ENCODE results near the gene CEBPG.
A peak's percentile ranks its signal among the peaks of the same experiment; 100 is the strongest.

Gene CEBPG

DNA sequence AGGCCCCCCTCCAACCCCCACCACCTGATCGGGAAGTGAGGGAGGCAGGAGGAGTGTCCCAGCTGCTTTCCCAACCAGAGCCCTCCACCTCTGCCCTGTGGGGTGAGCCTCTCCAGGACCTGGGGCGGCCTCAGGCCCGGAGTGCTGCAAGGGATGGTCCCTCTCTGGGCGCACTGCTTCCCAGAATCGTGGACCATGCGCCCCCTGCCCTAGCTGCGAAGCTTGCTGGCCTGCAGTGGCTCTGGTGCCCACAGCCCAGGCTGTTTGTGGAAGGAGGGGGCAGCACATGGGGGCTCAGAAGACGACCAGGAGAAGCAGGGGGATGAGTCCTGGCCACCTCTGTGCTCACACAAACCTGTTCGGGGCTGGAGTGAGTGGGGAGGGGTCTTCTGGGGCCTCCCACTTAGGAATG lies 33.6 kb downstream of the CEBPG start:
- no peak for DNase-seq

GRCh38 chr19:33407716-33408115 lies 34.2 kb downstream of the CEBPG start:
- DNase-seq: no peak

DNA sequence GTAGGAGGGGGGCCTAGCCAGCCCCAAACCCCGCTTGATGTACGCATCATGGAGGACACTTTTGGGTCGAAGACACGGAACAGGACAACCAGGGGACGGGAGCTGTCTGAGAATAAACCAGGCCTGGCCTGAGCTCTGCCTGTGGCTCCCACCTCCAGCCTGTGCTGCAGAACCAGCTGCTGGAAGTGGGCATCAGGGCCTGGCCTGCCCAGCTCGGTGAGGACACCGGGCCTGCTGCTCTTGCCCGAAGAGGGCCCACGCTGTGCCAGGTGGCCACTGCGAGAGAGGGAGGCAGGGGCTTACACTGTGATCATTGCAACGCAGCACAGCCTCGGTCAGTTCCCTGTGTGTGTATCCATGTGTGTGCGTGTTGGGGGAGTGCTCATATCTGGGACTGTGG lies 34.6 kb downstream of the CEBPG start:
- DNase-seq: no peak

DNA sequence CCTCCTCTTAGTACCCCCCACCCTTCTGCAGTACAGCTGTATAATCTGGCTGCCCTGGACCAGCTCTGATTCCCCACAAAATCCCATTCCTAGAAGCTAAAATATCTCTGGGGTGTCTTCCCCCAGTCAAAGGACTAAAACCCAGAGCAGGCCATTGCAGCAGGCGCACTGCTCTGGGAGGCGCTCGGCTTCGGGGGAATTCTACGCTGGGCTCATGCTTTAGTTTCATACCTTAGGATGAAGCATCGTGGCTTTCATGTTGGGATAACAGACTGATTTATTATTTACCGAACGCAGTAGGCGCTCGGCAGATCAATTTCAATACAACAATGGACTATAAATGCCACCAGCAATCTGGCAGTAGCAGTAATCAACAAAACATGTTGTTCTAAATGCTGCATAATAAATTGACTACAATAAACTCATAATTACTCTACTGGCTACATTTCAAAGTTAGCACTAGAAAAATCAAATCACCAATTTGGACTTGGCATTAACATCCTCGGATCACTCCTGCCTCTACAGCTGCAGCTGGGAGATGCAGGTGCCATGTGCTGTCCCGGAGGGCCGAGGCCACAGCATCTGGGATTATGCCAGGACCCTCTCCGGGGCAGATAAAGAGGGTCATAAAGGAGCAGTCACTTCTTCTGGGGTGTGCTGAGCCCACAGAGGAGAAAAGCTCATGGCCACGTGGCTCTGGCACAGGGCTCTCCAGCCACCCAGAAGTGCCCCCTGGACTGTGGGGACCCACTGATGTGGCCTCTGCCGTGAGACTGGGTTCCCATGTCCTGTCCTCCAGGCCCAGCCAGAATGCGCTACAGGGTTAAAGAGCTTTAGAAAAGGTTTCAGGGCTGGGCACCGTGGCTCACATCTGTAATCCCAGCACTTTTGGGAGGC lies 35.3 kb downstream of the CEBPG start:
- no peak for DNase-seq

DNA sequence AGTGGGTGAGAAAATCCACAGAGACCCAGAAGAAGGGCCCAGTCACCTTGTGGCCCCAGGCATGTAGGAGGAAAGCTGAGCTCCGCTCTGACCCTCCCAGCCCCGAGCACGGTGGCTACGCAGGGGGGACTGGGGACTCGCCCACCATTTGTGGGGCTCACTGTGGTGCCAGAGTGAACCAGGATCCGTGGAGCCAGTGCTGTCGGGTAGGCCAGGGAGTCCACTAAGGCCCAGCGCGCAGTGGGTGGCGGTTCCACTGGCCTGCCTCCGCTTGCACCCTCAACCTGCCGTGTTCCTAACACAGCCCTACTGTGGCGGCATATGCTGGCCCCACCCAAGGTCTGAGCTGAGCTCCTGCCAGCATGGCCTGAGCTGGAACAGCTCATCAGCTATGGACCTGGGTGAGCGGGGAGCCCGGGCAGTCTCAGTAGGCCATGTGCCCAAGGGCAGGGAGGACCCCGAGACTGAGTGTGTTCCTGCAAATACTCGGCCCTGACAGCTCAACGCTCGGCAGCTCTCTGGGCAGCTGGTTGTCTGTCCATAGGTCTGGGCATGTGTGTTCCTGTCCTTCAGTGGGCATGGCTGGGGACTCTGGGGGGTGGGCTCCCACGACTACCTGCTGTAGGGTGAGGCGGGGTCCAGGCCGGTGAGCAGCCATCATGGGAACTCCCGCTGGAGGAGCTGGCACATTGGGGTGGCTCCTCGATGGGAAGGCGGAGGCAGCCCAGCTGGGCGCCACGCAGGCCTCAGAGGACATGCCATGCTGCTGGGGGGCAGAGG lies 36.6 kb downstream of the CEBPG start:
- DNase-seq: no peak

DNA sequence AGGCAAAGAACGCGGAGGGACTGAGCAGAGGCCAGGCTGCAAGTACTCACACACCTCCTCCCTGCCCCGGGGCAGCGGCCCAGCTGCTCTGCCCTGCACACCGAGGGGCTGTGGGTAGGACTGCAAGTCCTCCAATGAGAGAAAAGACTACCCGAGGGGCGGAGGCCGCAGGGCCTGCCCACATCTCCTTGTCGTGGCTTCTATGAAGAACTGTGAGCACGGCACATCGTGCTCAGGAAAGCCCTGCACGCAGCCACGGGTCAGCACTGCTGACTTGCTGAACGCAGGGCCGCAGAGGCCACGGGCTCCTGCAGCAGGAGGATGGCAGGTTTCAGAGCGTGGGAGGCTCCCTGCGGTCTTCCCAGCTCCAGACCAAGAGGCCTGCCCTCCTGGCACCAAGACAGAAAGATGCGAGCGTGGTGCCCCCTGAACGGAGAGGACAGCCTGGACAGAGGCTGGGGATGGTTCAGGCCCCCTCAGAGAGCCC lies 37.4 kb downstream of the CEBPG start:
- DNase-seq: no peak

DNA sequence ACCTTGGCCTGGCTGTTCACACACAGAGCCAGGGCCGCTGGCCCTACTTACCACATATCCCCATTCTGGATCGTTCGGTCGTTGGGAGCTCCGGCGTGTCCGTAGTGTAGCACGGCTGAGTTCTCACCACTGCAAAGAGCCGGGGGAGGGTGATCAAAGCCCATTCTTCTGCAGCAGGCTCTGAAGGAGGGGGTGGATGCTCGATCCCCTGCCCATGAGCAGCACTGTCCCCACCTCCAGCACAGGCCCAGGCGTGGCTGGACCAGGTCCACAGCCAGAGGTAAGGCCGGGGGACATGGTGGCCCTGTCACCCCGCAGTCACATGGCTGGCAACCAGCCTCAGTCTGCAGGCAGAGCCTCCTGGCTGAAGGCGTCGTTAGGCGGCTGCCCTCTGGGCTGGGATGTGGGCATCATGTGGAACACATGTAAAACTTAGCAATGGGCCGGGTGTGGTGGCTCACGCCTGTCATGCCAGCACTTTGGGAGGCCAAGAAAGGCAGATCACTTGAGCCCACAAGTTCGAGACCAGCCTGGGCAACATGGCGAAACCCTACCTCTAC lies 38.2 kb downstream of the CEBPG start:
- DNase-seq: no peak

DNA sequence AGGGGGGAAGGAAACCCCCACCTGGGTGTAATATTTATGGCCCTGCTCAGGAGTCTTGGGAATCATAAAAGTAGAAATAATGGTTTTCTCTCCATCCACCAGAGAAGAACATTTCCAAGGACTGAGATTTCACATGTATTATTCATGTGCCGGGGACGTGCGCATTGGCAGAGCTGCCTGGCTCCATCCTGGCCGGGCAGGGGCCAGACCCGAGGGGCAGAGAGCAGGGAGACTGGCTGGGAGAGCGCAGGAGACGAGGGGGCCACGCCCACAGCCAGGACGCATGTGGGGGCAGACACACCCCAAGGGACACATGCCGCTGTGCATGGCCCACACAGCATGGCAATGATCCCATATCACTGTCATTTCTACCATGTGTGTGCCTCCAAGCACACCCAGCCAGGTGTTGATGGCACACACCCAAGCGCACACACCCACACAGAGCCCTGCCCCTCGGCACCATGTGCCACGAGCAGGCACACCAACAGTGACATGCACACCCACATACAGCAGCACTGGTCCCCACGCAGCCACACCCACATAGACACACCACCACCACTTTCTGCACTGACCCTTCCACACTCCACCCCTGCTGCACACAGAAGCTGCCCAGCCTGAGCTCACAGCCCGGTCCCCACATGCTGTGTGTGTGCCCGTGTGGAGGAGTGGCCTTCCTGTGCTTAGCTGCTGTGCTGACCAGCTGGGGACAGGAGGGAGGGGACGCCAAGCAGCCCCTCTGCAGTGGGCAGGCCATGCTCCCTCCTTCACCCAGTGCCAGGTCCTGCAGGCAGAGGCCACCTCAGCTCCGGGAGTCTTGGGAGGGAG lies 39.3 kb downstream of the CEBPG start:
- no peak for DNase-seq

- no peak for DNase-seq
These were observed 39.9 kb downstream of the CEBPG start for GRCh38 chr19:33413426-33413725.

GRCh38 chr19:33413868-33414666 lies 40.6 kb downstream of the CEBPG start:
- no peak for DNase-seq

- DNase-seq: no peak
These were observed 41.4 kb downstream of the CEBPG start for GRCh38 chr19:33414667-33415605.

GRCh38 chr19:33416307-33417215 lies 43.1 kb downstream of the CEBPG start:
- DNase-seq: peak; percentile 62

DNA sequence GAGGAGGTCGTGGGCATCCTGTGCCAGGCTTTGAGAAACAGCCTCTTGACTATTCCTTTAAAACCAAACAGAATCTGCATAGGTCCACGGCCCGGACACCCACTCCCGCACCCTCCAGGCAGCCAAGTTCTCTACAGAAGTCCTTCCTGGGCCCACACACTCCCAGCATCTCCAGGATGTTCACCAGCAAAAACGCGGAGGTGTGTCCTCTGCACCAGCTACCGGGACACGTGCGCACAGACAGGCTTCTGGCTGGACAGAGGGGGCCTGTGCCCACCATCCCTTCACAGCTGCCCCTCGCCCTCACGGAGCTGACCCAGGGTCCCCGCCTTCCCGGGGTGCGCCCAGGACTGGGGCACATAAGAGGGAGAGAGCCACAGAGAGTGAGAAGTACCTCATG lies 44.2 kb downstream of the CEBPG start:
- DNase-seq: no peak

GRCh38 chr19:33418461-33418860 lies 45.0 kb downstream of the CEBPG start:
- DNase-seq: no peak

GRCh38 chr19:33418871-33419787 lies 45.6 kb downstream of the CEBPG start:
- no peak for DNase-seq

DNA sequence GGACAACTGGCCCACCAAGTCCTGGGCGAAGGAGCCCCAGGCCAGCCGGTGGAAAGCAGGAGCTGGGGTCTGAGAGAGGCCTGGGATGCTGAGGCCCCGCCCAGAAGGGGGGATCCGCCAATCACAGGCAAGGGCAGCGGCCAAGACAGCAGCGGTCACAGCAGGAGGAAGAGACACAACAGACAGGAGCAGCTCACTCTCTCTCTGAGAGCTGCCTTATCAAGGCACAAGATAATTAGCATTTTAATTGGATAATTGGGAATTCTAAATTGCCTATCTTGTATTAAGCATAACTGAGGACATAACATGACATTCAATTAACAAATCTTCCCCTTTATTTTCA lies 46.2 kb downstream of the CEBPG start:
- no peak for DNase-seq

DNA sequence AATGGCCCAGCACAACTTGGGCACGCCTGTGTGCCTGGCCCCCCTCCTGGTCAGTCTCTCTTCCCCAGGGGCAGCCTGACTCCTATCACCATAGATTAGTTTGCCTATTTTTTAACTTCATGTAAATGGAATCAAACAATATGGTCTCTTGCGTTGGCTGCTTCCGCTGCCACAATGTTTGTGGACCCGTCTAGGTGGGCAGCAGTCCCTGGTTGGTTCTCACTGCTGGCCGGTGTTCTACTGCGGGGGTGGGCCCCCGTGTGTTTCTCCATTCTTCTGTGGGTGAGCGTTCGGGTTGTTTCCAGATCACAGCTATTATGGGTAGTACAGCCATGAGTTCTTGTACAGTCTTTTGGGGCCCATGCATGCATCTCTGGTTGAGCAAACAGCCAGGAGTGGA lies 47.3 kb downstream of the CEBPG start:
- no peak for DNase-seq

GRCh38 chr19:33421368-33421767 lies 47.9 kb downstream of the CEBPG start:
- no peak for DNase-seq

Data from fibroblast of upper back skin (primary cell).